ENCODE data around the gene THBS2.

DNA sequence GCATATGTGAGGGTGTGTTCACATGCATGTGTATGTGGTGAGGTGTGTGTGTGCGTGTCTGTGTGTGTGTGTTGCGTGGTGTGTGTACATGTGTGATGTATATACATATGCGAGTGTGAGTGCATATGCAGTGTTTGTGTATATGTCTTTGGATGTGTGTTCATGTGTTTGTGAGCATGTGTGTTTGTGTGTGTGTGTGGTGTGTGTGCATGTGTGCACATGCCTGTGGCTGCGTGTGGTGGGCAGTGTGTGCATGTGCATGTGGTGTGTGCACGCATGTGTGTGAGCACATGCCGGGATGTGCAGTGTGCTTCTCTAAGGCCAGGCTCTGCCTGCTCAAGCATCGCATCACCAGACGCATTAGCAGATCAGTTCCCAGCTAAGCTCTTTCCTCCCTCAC lies 5.7 kb downstream of the THBS2 start:
- no peak for TF ChIP-seq POLR2A (IDR thresholded peaks at IDR 0.05)
- TF ChIP-seq, protein P1, sequence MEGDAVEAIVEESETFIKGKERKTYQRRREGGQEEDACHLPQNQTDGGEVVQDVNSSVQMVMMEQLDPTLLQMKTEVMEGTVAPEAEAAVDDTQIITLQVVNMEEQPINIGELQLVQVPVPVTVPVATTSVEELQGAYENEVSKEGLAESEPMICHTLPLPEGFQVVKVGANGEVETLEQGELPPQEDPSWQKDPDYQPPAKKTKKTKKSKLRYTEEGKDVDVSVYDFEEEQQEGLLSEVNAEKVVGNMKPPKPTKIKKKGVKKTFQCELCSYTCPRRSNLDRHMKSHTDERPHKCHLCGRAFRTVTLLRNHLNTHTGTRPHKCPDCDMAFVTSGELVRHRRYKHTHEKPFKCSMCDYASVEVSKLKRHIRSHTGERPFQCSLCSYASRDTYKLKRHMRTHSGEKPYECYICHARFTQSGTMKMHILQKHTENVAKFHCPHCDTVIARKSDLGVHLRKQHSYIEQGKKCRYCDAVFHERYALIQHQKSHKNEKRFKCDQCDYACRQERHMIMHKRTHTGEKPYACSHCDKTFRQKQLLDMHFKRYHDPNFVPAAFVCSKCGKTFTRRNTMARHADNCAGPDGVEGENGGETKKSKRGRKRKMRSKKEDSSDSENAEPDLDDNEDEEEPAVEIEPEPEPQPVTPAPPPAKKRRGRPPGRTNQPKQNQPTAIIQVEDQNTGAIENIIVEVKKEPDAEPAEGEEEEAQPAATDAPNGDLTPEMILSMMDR (IDR thresholded peaks at IDR 0.05): no peak

Data from vagina (tissue), 2 donors.